ENCODE measurements around the gene SGMS1. TPM values are rescaled to one million over a fixed set of nuclear protein-coding genes. Genes with fewer than 3 reads are reported as not detected.

Gene SGMS1
- total and polyA plus RNA-seq, 2 donors from 2014 or later = 13.6 to 100 TPM

GRCh38 chr10:50545846-50546245 lies 77.9 kb downstream of the SGMS1 start:
- H3K27ac ChIP-seq (ENCODE audit: low read depth in 2 of 2, low read length in 2 of 2) = no peak overlapping the region
- intact Hi-C loops (cut with DNase I) = no loop called here
- no peak overlapping the region for H3K9ac ChIP-seq (ENCODE audit: low read length in 3 of 3)
- H3K27me3 ChIP-seq (ENCODE audit: control insufficient read depth, insufficient read depth, low read length) = no peaks in the 10 kb centered on the region
- H3K4me1 ChIP-seq (ENCODE audit: control insufficient read depth in 2 of 3, insufficient read depth in 2 of 3, low read depth in 1 of 3, low read length in 3 of 3) = peaks cover 0 to 6% (median 0%) of the 10 kb centered on the region in 3 donors
- no peak overlapping the region for H3K4me3 ChIP-seq (ENCODE audit: low read length in 3 of 3)
- no peaks in the 10 kb centered on the region for H3K36me3 ChIP-seq (ENCODE audit: control insufficient read depth in 2 of 3, insufficient read depth in 3 of 3, low read length in 3 of 3)
- DNase-seq (no peak), FAIRE-seq (no peak)
- no peak for TF ChIP-seq CTCF (IDR thresholded peaks at IDR 0.05; ENCODE audit: borderline replicate concordance, extremely low read depth, insufficient read depth)
- no peaks in the 10 kb centered on the region for H3K9me3 ChIP-seq (ENCODE audit: control insufficient read depth in 2 of 3, insufficient read depth in 1 of 3, low read length in 3 of 3)

- DNase-seq = no peak
- no peak for FAIRE-seq
- Histone ChIP-seq H3K9ac (ENCODE audit: low read length in 3 of 3) (no peak overlapping the region), H3K4me3 (ENCODE audit: low read length in 3 of 3) (no peak overlapping the region), H3K27ac (ENCODE audit: low read depth in 2 of 2, low read length in 2 of 2) (no peak overlapping the region), H3K36me3 (ENCODE audit: control insufficient read depth in 2 of 3, insufficient read depth in 3 of 3, low read length in 3 of 3) (no peaks in the 10 kb centered on the region), H3K4me1 (ENCODE audit: control insufficient read depth in 2 of 3, insufficient read depth in 2 of 3, low read depth in 1 of 3, low read length in 3 of 3) (peaks cover 0 to 2% (median 0%) of the 10 kb centered on the region in 3 donors), H3K9me3 (ENCODE audit: control insufficient read depth in 2 of 3, insufficient read depth in 1 of 3, low read length in 3 of 3) (no peaks in the 10 kb centered on the region), H3K27me3 (ENCODE audit: control insufficient read depth, insufficient read depth, low read length) (no peaks in the 10 kb centered on the region)
- intact Hi-C loops (cut with DNase I) = no loop called here
- TF ChIP-seq CTCF (IDR thresholded peaks at IDR 0.05; ENCODE audit: borderline replicate concordance, extremely low read depth, insufficient read depth) = no peak
Observed at GRCh38 chr10:50544857-50545429, 78.8 kb downstream of the SGMS1 start.

GRCh38 chr10:50544095-50544856 lies 79.5 kb downstream of the SGMS1 start:
- Histone ChIP-seq H3K27ac (ENCODE audit: low read depth in 2 of 2, low read length in 2 of 2) (no peak overlapping the region), H3K9ac (ENCODE audit: low read length in 3 of 3) (no peak overlapping the region), H3K9me3 (ENCODE audit: control insufficient read depth in 2 of 3, insufficient read depth in 1 of 3, low read length in 3 of 3) (no peaks in the 10 kb centered on the region), H3K27me3 (ENCODE audit: control insufficient read depth, insufficient read depth, low read length) (no peaks in the 10 kb centered on the region), H3K4me1 (ENCODE audit: control insufficient read depth in 2 of 3, insufficient read depth in 2 of 3, low read depth in 1 of 3, low read length in 3 of 3) (peaks cover 0 to 2% (median 0%) of the 10 kb centered on the region in 3 donors), H3K4me3 (ENCODE audit: low read length in 3 of 3) (no peak overlapping the region), H3K36me3 (ENCODE audit: control insufficient read depth in 2 of 3, insufficient read depth in 3 of 3, low read length in 3 of 3) (no peaks in the 10 kb centered on the region)
- no peak for FAIRE-seq
- intact Hi-C loops (cut with DNase I) = no loop called here
- TF ChIP-seq CTCF (IDR thresholded peaks at IDR 0.05; ENCODE audit: borderline replicate concordance, extremely low read depth, insufficient read depth) = no peak
- DNase-seq = no peak
